HG02870 (cell line): ENCODE results near the gene NRIP1.
A peak's percentile ranks its signal among the peaks of the same experiment; 100 is the strongest.

Experiments
- ATAC-seq: cut with Tn5 transposase; IDR thresholded peaks from one replicate; pipeline ENCODE4 v1.9.1; 2021; ENCODE audit warnings: mild to moderate bottlenecking, moderate library complexity; ENCODE audit not compliant: unreplicated experiment

The NRIP1 gene, protein sequence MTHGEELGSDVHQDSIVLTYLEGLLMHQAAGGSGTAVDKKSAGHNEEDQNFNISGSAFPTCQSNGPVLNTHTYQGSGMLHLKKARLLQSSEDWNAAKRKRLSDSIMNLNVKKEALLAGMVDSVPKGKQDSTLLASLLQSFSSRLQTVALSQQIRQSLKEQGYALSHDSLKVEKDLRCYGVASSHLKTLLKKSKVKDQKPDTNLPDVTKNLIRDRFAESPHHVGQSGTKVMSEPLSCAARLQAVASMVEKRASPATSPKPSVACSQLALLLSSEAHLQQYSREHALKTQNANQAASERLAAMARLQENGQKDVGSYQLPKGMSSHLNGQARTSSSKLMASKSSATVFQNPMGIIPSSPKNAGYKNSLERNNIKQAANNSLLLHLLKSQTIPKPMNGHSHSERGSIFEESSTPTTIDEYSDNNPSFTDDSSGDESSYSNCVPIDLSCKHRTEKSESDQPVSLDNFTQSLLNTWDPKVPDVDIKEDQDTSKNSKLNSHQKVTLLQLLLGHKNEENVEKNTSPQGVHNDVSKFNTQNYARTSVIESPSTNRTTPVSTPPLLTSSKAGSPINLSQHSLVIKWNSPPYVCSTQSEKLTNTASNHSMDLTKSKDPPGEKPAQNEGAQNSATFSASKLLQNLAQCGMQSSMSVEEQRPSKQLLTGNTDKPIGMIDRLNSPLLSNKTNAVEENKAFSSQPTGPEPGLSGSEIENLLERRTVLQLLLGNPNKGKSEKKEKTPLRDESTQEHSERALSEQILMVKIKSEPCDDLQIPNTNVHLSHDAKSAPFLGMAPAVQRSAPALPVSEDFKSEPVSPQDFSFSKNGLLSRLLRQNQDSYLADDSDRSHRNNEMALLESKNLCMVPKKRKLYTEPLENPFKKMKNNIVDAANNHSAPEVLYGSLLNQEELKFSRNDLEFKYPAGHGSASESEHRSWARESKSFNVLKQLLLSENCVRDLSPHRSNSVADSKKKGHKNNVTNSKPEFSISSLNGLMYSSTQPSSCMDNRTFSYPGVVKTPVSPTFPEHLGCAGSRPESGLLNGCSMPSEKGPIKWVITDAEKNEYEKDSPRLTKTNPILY (N-terminal part only)

GRCh38 chr21:15064576-15065391, at the start of gene NRIP1:
NRIP1 (minus strand) TSS chr21:15065000; CDS start chr21:14968192, 96,808 bp downstream.
- peak; percentile 77 for ATAC-seq

DNA sequence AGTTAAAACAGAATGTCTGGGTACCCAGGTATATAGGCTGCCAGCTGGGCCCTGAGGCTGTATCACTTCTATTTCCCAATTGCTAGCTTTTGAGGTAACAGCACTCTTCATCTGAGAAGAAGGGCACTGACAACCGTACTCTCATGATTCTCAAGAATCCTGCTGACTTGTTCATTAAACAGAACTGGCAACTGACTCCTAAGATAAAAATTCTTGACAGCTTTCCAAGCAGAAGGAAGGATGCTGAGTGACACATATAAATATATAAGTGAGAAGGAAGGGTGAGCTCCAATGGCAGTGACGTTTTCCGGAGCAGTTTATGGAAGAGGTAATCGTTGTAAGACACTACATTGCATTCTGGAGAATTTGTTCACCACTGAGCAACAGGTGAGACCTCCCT, 48.1 kb upstream of the NRIP1 start:
- no peak for ATAC-seq

DNA sequence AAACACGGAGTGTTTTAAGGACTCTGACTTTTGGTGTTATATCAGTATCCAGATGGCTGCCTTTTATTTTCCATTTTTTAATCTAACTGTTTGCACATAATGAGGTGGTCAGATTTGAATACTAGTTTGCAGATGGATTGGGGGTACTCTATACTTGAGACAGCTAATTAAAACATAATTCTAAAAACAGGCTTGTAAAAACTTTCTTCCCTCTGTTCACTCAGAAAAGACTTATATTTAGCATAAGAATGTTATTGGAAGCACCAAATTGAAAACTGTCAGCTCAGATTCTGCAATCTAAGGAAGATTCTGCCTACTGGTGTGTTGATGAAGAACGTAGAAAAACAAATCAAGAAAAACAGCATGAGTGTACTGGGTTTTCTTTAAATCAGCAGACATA, 44.0 kb upstream of the NRIP1 start:
- no peak for ATAC-seq

DNA sequence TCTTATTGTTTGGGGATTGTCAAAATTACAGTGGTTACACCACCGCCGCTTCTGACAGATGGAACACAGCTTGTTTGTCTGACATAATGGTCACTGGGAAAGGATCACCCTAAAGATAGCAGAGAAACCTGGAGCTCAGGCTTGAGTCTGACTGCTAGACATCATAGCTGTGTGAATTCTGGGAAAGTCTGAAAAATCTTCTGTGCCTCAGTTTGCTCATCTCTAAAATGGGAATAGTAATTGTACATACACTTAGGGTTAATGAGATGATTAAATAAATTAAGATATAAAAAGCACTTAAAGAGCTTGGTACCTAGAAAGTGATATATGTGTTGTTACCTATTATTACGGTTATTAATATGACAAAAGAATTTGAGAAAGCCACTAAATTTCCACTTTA, 39.7 kb upstream of the NRIP1 start:
- ATAC-seq, result no peak

GRCh38 chr21:15098908-15099307, 34.1 kb upstream of the NRIP1 start:
- no peak for ATAC-seq

- ATAC-seq, result no peak
These were observed 33.4 kb upstream of the NRIP1 start for GRCh38 chr21:15098181-15098580.

DNA sequence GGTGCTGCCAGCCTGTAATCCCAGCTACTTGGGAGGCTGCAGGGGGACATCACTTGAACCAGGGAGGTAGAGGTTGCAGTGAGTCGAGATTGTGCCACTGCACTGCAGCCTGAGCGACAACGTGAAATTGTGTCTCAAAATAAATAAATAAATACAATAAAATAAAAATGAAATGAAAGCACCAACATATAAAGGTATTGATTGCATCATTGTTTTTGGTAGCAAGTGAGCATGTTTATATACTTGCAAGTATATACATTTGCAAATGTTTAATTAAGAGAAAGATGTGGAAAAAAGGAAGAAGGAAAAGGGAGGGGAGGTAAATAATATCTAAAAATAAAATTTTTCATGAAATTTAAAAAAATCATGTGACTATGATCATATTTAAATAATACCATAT, 32.8 kb upstream of the NRIP1 start:
- no peak for ATAC-seq

- no peak for ATAC-seq
These were observed 31.3 kb upstream of the NRIP1 start for GRCh38 chr21:15096146-15096545.

DNA sequence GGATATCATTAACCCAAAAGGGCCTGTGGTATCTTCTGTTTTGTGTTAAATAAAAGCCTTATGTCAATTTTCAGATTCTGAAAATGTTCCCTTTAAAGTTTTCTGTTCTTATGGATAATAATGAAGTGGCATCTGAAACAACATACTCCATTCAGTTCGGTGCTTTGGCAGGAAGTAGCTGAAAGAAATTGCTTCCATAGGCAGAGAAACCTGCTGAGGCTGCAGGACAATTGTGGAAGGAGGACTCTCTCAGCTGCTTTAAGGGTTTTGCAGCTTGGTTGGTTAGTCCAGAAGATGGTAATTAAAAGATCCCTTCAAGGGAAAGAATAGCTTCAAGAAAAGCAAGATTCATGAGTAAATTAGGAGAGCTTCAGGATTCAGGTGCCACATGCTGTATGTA, 30.5 kb upstream of the NRIP1 start:
- ATAC-seq, result no peak

DNA sequence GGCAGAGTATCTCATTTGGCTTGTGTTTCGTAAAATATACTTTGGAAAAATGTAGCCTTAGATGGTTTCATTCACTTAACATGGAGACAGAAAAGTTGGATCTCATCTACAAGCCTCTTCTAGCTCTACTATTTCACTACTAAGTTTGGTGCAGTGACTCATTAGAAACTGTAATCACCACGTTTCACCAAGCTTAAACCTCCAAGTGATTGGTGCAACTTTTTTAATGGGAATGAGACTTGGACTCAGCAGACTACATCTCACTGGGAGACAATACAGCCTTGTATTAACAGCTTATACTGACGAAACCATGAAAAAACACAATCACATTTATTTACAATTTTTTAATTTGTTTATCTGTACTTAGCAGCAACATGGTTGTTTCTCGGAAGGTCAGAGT, 29.9 kb upstream of the NRIP1 start:
- no peak for ATAC-seq

DNA sequence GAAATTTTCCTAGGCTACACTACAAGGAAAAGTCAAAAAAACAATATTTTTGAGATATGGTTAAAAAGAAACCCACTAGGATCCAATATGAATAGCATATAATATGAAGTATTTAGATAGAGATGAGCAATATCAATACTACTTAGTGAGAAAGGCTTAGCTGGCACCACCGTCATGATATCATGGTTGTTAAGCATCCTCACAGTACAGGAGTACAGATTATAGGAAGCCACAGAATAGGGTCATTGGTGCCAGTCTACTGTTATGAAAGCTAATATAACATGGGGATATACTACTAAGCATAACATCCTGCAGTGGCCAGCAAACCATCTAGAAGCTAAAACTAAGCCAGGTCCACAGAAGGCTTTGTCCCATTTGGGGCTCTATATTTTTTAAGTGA, 28.4 kb upstream of the NRIP1 start:
- no peak for ATAC-seq

DNA sequence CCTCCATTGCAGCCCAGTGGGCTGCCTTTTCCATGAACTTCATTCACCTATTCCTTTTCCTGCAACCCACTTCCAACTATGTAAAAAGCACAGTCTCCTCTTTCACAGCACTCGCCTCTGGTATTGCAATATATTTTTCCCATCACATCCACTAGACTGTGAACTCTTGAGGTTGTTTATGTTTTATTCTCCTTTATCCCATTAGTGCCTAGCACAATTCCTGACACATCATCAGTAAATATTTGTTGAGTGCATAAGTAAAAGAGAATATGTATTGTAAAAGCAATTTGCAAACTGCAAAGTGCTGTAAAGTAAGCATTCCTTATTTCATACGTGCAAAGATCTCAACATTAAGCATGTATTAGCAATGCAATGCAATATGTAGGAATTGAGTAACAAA, 27.9 kb upstream of the NRIP1 start:
- no peak for ATAC-seq

GRCh38 chr21:15090390-15090789, 25.6 kb upstream of the NRIP1 start:
- ATAC-seq, result no peak

- no peak for ATAC-seq
These were observed 23.7 kb upstream of the NRIP1 start for GRCh38 chr21:15088488-15088887.

DNA sequence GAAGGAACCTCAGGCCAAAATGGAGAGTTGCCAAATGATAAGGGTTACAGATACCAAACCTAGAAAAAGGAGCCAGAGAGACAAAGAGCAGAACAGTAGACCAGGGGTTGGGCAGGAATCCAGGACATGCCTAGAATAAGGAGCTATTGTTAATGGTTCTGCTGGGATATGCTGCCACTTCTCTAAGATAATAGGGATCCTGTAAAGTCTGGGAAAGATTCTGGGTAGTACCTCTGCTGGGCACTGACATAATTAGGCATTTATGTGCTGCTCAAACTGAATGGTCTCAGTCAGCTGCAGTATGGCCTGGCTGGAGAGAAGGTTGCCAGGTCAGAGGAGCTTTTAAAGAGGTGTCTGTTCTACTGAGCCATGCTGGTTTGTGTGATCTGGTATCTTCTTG, 19.9 kb upstream of the NRIP1 start:
- ATAC-seq, result no peak

DNA sequence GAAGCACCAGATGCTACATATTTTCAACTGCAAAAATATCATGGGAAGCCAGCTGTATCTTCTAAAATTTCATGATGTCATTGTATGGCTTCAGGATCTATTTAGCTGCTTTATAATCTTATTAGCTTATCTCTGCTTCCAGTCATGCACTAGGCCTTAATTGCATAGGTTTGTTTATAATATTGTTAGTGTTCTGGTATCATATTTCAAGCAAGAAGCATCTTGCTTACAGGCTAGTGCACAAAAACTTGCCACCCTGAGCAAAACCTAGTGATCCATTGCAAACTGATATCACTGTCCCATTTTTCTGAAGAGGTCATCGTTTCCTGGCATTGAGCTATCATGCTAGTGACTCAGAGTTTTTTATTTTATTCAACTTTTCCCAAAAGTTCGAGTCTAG, 15.7 kb upstream of the NRIP1 start:
- no peak for ATAC-seq

GRCh38 chr21:15079269-15079668, 14.5 kb upstream of the NRIP1 start:
- ATAC-seq, result no peak

- ATAC-seq, result no peak
These were observed 13.4 kb upstream of the NRIP1 start for GRCh38 chr21:15078180-15078579.

- no peak for ATAC-seq
These were observed 12.8 kb upstream of the NRIP1 start for GRCh38 chr21:15077529-15078145.

- ATAC-seq, result no peak
These were observed 11.9 kb upstream of the NRIP1 start for GRCh38 chr21:15076730-15077129.
